Left lung (tissue), 10 donors: ENCODE measurements around the gene TNFRSF12A. TPM values are rescaled to one million over a fixed set of nuclear protein-coding genes. Genes with fewer than 3 reads are reported as not detected.

Experiments
- ATAC-seq: fragments of 200-7000 bp; cut with Tn5 transposase; one replicate; pipeline ENCODE4 v1.9.1; 2020; ENCODE audit warnings: moderate library complexity
- DNase-seq, 4 donors: peaks; one replicate each; pipeline ENCODE4 v3.0.0-alpha.2; 2013 to 2020
- H3K27ac ChIP-seq, 2 donors: fragments of 200-600 bp; sonication (generic) in 1 of 2; one replicate each; pipeline versions ENCODE4 v1.5.0 to v1.8.0; 2020 to 2021
- H3K27me3 ChIP-seq, 2 donors: fragments of 200-600 bp; sonication (generic) in 1 of 2; one replicate each; pipeline versions ENCODE4 v1.5.0 to v1.8.0; 2020 to 2021
- H3K36me3 ChIP-seq, 2 donors: fragments of 200-600 bp; sonication (generic) in 1 of 2; one replicate each; pipeline versions ENCODE4 v1.5.0 to v1.8.0; 2020 to 2021
- H3K4me1 ChIP-seq, 2 donors: fragments of 200-600 bp; one replicate each; pipeline ENCODE4 v1.8.0; 2021
- H3K4me3 ChIP-seq, 2 donors: fragments of 200-600 bp; sonication (generic) in 1 of 2; one replicate each; pipeline versions ENCODE4 v1.5.0 to v1.8.0; 2020 to 2021; ENCODE audit warnings: mild to moderate bottlenecking in 1 of 2
- H3K9me3 ChIP-seq, 2 donors: fragments of 200-600 bp; sonication (generic) in 1 of 2; one replicate each; pipeline versions ENCODE4 v1.5.0 to v1.8.0; 2020 to 2021
- intact Hi-C, 2 donors: fragments of 100-400 bp; cut with DNase I; formaldehyde crosslinking; loops; one replicate each; pipeline versions ENCODE4 v1.11.2 to v1.14.2; 2022
- polyA plus RNA-seq, 6 donors: library from polyadenylated mRNA; unstranded; fragments of 120-200 nt; gene quantifications; one replicate each; pipeline ENCODE4 v1.2.1, GENCODE V29; 2013; ENCODE audit not compliant: insufficient read length in 6 of 6
- total RNA-seq, 2 donors: library from RNA; stranded (reverse); fragmentation: NEBNext Ultra II Directional; extraction: Animal tissue kit (Norgen Biotek cat#: 25700); gene quantifications; one replicate each; pipeline ENCODE4 v1.2.1, GENCODE V29; 2021
- TF ChIP-seq, protein P1 (sequence below), 2 donors: fragments of 200-600 bp; sonication (generic) in 1 of 2; IDR thresholded peaks; one replicate each; pipeline versions ENCODE4 v1.5.0 to v1.8.0; 2021; ENCODE audit warnings: antibody characterized with exemption in 2 of 2
- donor health status: DM: no; HTN: yes; CAD: no.
- donor health status: DM: no; HTN: no; CAD: no.

The TNFRSF12A gene
- total and polyA plus RNA-seq, 8 donors = 2.6 to 126 (median 4.8) TPM

DNA sequence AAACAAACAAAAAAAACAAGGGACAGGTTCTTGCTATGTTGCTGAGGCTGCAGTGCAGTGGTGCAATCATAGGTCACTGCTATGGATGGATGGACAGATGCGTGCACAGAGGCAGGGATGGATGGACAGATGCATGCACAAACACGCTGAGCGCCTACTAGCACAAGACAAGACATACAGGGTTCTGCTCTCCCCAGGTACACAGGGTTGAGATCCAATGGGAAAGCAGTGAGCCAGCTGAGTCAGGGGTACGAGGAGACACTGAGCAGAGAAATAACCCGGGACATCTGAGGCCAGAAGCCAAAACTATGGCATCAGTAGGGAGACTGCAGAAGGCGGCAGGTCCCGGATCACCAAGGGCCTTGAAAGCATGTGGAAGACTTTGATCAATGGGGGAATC, 51.5 kb downstream of the TNFRSF12A start:
- H3K4me1 ChIP-seq = peaks cover 0 to 43% of the 10 kb centered on the region in 2 donors
- no peak overlapping the region for H3K4me3 ChIP-seq
- no peaks in the 10 kb centered on the region for H3K9me3 ChIP-seq
- H3K36me3 ChIP-seq = peaks cover 0 to 12% of the 10 kb centered on the region in 2 donors
- intact Hi-C loops = no loop called here
- ATAC-seq (no peak), DNase-seq (no peak)
- TF ChIP-seq, protein P1, sequence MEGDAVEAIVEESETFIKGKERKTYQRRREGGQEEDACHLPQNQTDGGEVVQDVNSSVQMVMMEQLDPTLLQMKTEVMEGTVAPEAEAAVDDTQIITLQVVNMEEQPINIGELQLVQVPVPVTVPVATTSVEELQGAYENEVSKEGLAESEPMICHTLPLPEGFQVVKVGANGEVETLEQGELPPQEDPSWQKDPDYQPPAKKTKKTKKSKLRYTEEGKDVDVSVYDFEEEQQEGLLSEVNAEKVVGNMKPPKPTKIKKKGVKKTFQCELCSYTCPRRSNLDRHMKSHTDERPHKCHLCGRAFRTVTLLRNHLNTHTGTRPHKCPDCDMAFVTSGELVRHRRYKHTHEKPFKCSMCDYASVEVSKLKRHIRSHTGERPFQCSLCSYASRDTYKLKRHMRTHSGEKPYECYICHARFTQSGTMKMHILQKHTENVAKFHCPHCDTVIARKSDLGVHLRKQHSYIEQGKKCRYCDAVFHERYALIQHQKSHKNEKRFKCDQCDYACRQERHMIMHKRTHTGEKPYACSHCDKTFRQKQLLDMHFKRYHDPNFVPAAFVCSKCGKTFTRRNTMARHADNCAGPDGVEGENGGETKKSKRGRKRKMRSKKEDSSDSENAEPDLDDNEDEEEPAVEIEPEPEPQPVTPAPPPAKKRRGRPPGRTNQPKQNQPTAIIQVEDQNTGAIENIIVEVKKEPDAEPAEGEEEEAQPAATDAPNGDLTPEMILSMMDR (IDR thresholded peaks at IDR 0.05) = no peak
- H3K27ac ChIP-seq = no peak overlapping the region
- no peaks in the 10 kb centered on the region for H3K27me3 ChIP-seq

Other genes starting within 250 kb of the TNFRSF12A start
- 100 to 1,000 TPM; 200 to 205 TPM for gene ELOB, start 243.1 kb upstream of the TNFRSF12A start, total RNA-seq
- gene ELOB, start 243.1 kb upstream of the TNFRSF12A start, polyA plus RNA-seq = 100 to 1,000 TPM; 133 to 224 (median 180) TPM
- gene PRSS33, start 232.8 kb upstream of the TNFRSF12A start, total RNA-seq = not detected
- under 1 TPM; 0.13 to 0.75 (median 0.25) TPM for gene PRSS33, start 232.8 kb upstream of the TNFRSF12A start, polyA plus RNA-seq
- gene PRSS41, start 221.9 kb upstream of the TNFRSF12A start, total RNA-seq = not detected
- gene PRSS41, start 221.9 kb upstream of the TNFRSF12A start, polyA plus RNA-seq = not detected
- gene PRSS21, start 203.1 kb upstream of the TNFRSF12A start, total RNA-seq = 1 to 10 TPM in 1 of 2 donors, under 1 TPM in 1; 0.90 to 2.5 TPM
- under 1 TPM in 4 of 6 donors, not detected in 2; 0.25 to 0.38 (median 0.28) TPM for gene PRSS21, start 203.1 kb upstream of the TNFRSF12A start, polyA plus RNA-seq
- gene ZG16B, start 190.1 kb upstream of the TNFRSF12A start, total RNA-seq = 1 to 10 TPM in 1 of 2 donors, under 1 TPM in 1; 0.61 to 1.4 TPM
- gene ZG16B, start 190.1 kb upstream of the TNFRSF12A start, polyA plus RNA-seq = 1 to 10 TPM in 1 of 6 donors, under 1 TPM in 5; 0.27 to 1.2 (median 0.55) TPM
- 10 to 100 TPM; 15.7 to 16.7 TPM for gene PRSS22, start 162.2 kb upstream of the TNFRSF12A start, total RNA-seq
- 10 to 100 TPM; 11.9 to 17.3 (median 14.8) TPM for gene PRSS22, start 162.2 kb upstream of the TNFRSF12A start, polyA plus RNA-seq
- 10 to 100 TPM; 22.1 to 22.4 TPM for gene FLYWCH2, start 137.2 kb upstream of the TNFRSF12A start, total RNA-seq
- 10 to 100 TPM; 15.6 to 24.5 (median 19.2) TPM for gene FLYWCH2, start 137.2 kb upstream of the TNFRSF12A start, polyA plus RNA-seq
- 10 to 100 TPM; 29.3 to 29.4 TPM for gene FLYWCH1, start 108.4 kb upstream of the TNFRSF12A start, total RNA-seq
- gene FLYWCH1, start 108.4 kb upstream of the TNFRSF12A start, polyA plus RNA-seq = 10 to 100 TPM; 17.2 to 42.9 (median 23.0) TPM
- not detected for gene KREMEN2, start 56.1 kb upstream of the TNFRSF12A start, total RNA-seq
- gene KREMEN2, start 56.1 kb upstream of the TNFRSF12A start, polyA plus RNA-seq = under 1 TPM in 5 of 6 donors, not detected in 1; 0.17 to 0.36 (median 0.20) TPM
- 10 to 100 TPM; 17.2 to 20.1 TPM for gene PAQR4, start 51.0 kb upstream of the TNFRSF12A start, total RNA-seq
- gene PAQR4, start 51.0 kb upstream of the TNFRSF12A start, polyA plus RNA-seq = 10 to 100 TPM in 5 of 6 donors, 1 to 10 TPM in 1; 9.5 to 16.1 (median 13.8) TPM
- gene PKMYT1, start 39.9 kb upstream of the TNFRSF12A start, total RNA-seq = 10 to 100 TPM; 13.9 to 14.3 TPM
- gene PKMYT1, start 39.9 kb upstream of the TNFRSF12A start, polyA plus RNA-seq = 10 to 100 TPM; 15.9 to 21.8 (median 18.6) TPM
- gene CLDN9, start 7.4 kb upstream of the TNFRSF12A start, total RNA-seq = 1 to 10 TPM in 1 of 2 donors, under 1 TPM in 1; 0.85 to 2.2 TPM
- gene CLDN9, start 7.4 kb upstream of the TNFRSF12A start, polyA plus RNA-seq = 1 to 10 TPM; 5.0 to 6.5 (median 6.0) TPM
- gene CLDN6, start 2.2 kb upstream of the TNFRSF12A start, total RNA-seq = 1 to 10 TPM in 1 of 2 donors, not detected in 1; 2.3 TPM
- 100 to 1,000 TPM in 5 of 6 donors, 10 to 100 TPM in 1; 95.0 to 140 (median 116) TPM for gene CLDN6, start 2.2 kb upstream of the TNFRSF12A start, polyA plus RNA-seq
- 10 to 100 TPM; 45.4 to 66.6 TPM for gene HCFC1R1, start 3.6 kb downstream of the TNFRSF12A start, total RNA-seq
- 10 to 100 TPM; 25.1 to 37.6 (median 31.9) TPM for gene HCFC1R1, start 3.6 kb downstream of the TNFRSF12A start, polyA plus RNA-seq
- gene THOC6, start 3.7 kb downstream of the TNFRSF12A start, total RNA-seq = 10 to 100 TPM; 24.0 to 38.7 TPM
- 10 to 100 TPM; 23.9 to 34.8 (median 26.9) TPM for gene THOC6, start 3.7 kb downstream of the TNFRSF12A start, polyA plus RNA-seq
- 10 to 100 TPM; 10.8 to 18.1 TPM for gene BICDL2, start 16.6 kb downstream of the TNFRSF12A start, total RNA-seq
- 1 to 10 TPM; 2.5 to 5.5 (median 3.2) TPM for gene BICDL2, start 16.6 kb downstream of the TNFRSF12A start, polyA plus RNA-seq
- gene MMP25, start 26.2 kb downstream of the TNFRSF12A start, total RNA-seq = 10 to 100 TPM in 1 of 2 donors, 1 to 10 TPM in 1; 2.4 to 91.9 TPM
- gene MMP25, start 26.2 kb downstream of the TNFRSF12A start, polyA plus RNA-seq = 1 to 10 TPM; 1.8 to 3.5 (median 2.2) TPM
- gene IL32, start 45.3 kb downstream of the TNFRSF12A start, total RNA-seq = 100 to 1,000 TPM; 132 to 310 TPM
- 10 to 100 TPM; 59.4 to 86.9 (median 64.9) TPM for gene IL32, start 45.3 kb downstream of the TNFRSF12A start, polyA plus RNA-seq
- not detected for gene ZSCAN10, start 78.9 kb downstream of the TNFRSF12A start, total RNA-seq
- gene ZSCAN10, start 78.9 kb downstream of the TNFRSF12A start, polyA plus RNA-seq = under 1 TPM in 1 of 6 donors, not detected in 5; 0.13 TPM
- gene ZNF205, start 92.2 kb downstream of the TNFRSF12A start, total RNA-seq = 10 to 100 TPM in 1 of 2 donors, 1 to 10 TPM in 1; 9.7 to 11.8 TPM
- gene ZNF205, start 92.2 kb downstream of the TNFRSF12A start, polyA plus RNA-seq = 10 to 100 TPM; 13.3 to 17.6 (median 17.1) TPM
- gene ZNF213, start 114.7 kb downstream of the TNFRSF12A start, total RNA-seq = 10 to 100 TPM in 1 of 2 donors, 1 to 10 TPM in 1; 8.4 to 12.0 TPM
- gene ZNF213, start 114.7 kb downstream of the TNFRSF12A start, polyA plus RNA-seq = 10 to 100 TPM; 11.5 to 17.8 (median 14.0) TPM
- not detected for gene OR1F1, start 167.8 kb downstream of the TNFRSF12A start, total RNA-seq
- not detected for gene OR1F1, start 167.8 kb downstream of the TNFRSF12A start, polyA plus RNA-seq
- 10 to 100 TPM in 1 of 2 donors, 1 to 10 TPM in 1; 6.7 to 10.5 TPM for gene ZNF200, start 214.8 kb downstream of the TNFRSF12A start, total RNA-seq
- gene ZNF200, start 214.8 kb downstream of the TNFRSF12A start, polyA plus RNA-seq = 10 to 100 TPM; 12.3 to 15.0 (median 13.1) TPM
- gene MEFV, start 236.3 kb downstream of the TNFRSF12A start, total RNA-seq = 10 to 100 TPM in 1 of 2 donors, 1 to 10 TPM in 1; 2.4 to 21.4 TPM
- under 1 TPM; 0.43 to 0.98 (median 0.58) TPM for gene MEFV, start 236.3 kb downstream of the TNFRSF12A start, polyA plus RNA-seq